DOHH2 (cell line): Measurements from ENCODE around the gene ASH1L.
"Not testable (repeated sequence)": the region's sequence is repeated elsewhere in the genome, so short reads cannot be mapped to it uniquely, and the experiment has no call there.

Experiments
- H3F3A ChIP-seq: fragments of 200-600 bp; sonication (generic), shearing (Covaris generic); 2 replicates; pipeline ENCODE4 v1.6.0; 2016; ENCODE audit warnings: antibody characterized with exemption, mild to moderate bottlenecking; ENCODE audit not compliant: control insufficient read depth, insufficient read depth
- H3K27ac ChIP-seq: fragments of 200-600 bp; sonication (generic); 2 replicates; pipeline ENCODE4 v1.5.1; 2014; ENCODE audit warnings: low read depth, mild to moderate bottlenecking, low read length, moderate library complexity
- H3K27me3 ChIP-seq: fragments of 200-600 bp; sonication (generic); 2 replicates; pipeline ENCODE4 v1.6.1; 2014; ENCODE audit warnings: mild to moderate bottlenecking, low read length, mixed read lengths; ENCODE audit not compliant: control insufficient read depth
- H3K36me3 ChIP-seq: fragments of 200-600 bp; sonication (generic); 2 replicates; pipeline ENCODE4 v1.6.1; 2014; ENCODE audit warnings: mild to moderate bottlenecking, low read length, moderate library complexity, mixed read lengths; ENCODE audit not compliant: control insufficient read depth
- H3K4me1 ChIP-seq: fragments of 200-600 bp; sonication (generic); 2 replicates; pipeline ENCODE4 v1.6.1; 2014; ENCODE audit warnings: mild to moderate bottlenecking, low read length, mixed read lengths; ENCODE audit not compliant: control insufficient read depth
- H3K4me2 ChIP-seq: fragments of 200-600 bp; sonication (generic); 2 replicates; pipeline ENCODE4 v1.6.0; 2014; ENCODE audit warnings: mild to moderate bottlenecking, low read length, moderate library complexity
- H3K4me3 ChIP-seq: fragments of 200-600 bp; sonication (generic); 2 replicates; pipeline ENCODE4 v1.5.1; 2014; ENCODE audit warnings: mild to moderate bottlenecking, low read length, mixed read lengths
- H3K79me2 ChIP-seq: fragments of 200-600 bp; sonication (generic); 2 replicates; pipeline ENCODE4 v1.6.1; 2014; ENCODE audit warnings: mild to moderate bottlenecking, low read length, mixed read lengths; ENCODE audit not compliant: control insufficient read depth
- H3K9me2 ChIP-seq: fragments of 200-600 bp; sonication (generic); replicated peaks from 2 replicates; pipeline ENCODE4 v1.6.1; 2014; ENCODE audit warnings: mild to moderate bottlenecking, low read length, mixed read lengths; ENCODE audit not compliant: control insufficient read depth
- H3K9me3 ChIP-seq: fragments of 200-600 bp; sonication (generic); 2 replicates; pipeline ENCODE4 v1.6.1; 2014; ENCODE audit warnings: antibody characterized with exemption, low read length, mixed read lengths; ENCODE audit not compliant: control insufficient read depth, insufficient read depth
- H4K20me1 ChIP-seq: fragments of 200-600 bp; sonication (generic); 2 replicates; pipeline ENCODE4 v1.6.0; 2014; ENCODE audit warnings: low read depth, mild to moderate bottlenecking, antibody characterized with exemption, low read length, moderate library complexity; ENCODE audit not compliant: control insufficient read depth, insufficient read depth
- CTCF ChIP-seq: fragments of 200-600 bp; sonication (generic); IDR thresholded peaks from one replicate; pipeline ENCODE4 v1.5.1; 2014; ENCODE audit warnings: antibody characterized with exemption, mild to moderate bottlenecking, low read depth, low read length; ENCODE audit not compliant: poor library complexity, severe bottlenecking
- EZH2phosphoT487 ChIP-seq: fragments of 200-600 bp; sonication (generic); IDR thresholded peaks from 2 replicates; pipeline ENCODE4 v1.6.1; 2017; ENCODE audit warnings: borderline replicate concordance, mild to moderate bottlenecking, antibody characterized with exemption, low read length, moderate library complexity, mixed read lengths

ASH1L gene

GRCh38 chr1:155334962-155335361, 227.6 kb downstream of the ASH1L start:
- Histone ChIP-seq H4K20me1 (no peaks in the 10 kb centered on the region), H3K9me2 (no peaks in the 10 kb centered on the region), H3K4me2 (no peak overlapping the region), H3K27me3 (no peaks in the 10 kb centered on the region), H3K9me3 (no peaks in the 10 kb centered on the region), H3K27ac (no peak overlapping the region), H3K36me3 (peaks cover 65% of the 10 kb centered on the region), H3K4me1 (peaks cover 7% of the 10 kb centered on the region; the same call in 1 of the 2 replicates), H3F3A (peaks cover 9% of the 10 kb centered on the region), H3K79me2 (no peaks in the 10 kb centered on the region), H3K4me3 (no peak overlapping the region)
- no peak for TF ChIP-seq CTCF
- TF ChIP-seq EZH2phosphoT487 = no peak

- Histone ChIP-seq H3K4me2 (no peak overlapping the region), H3K79me2 (peaks cover 3% of the 10 kb centered on the region), H3K9me2 (no peaks in the 10 kb centered on the region), H3K4me1 (peaks cover 20% of the 10 kb centered on the region), H3K9me3 (no peaks in the 10 kb centered on the region), H4K20me1 (no peaks in the 10 kb centered on the region), H3K4me3 (no peak overlapping the region), H3K27me3 (no peaks in the 10 kb centered on the region), H3K36me3 (peaks cover 41% of the 10 kb centered on the region), H3F3A (0 out of 2 replicates have a peak, but pooled peaks cover 4% of the 10 kb centered on the region), H3K27ac (no peak overlapping the region)
- no peak for TF ChIP-seq CTCF
- no peak for TF ChIP-seq EZH2phosphoT487
Observed at GRCh38 chr1:155329980-155330598, 232.5 kb downstream of the ASH1L start.

GRCh38 chr1:155328856-155329255, 233.7 kb downstream of the ASH1L start:
- peaks cover 10% of the 10 kb centered on the region for H3K79me2 ChIP-seq
- not testable (repeated sequence) for H3K9me2 ChIP-seq, H3F3A ChIP-seq, H4K20me1 ChIP-seq, H3K27me3 ChIP-seq, H3K9me3 ChIP-seq, H3K4me2 ChIP-seq, H3K27ac ChIP-seq, H3K4me3 ChIP-seq
- H3K4me1 ChIP-seq = peaks cover 24% of the 10 kb centered on the region
- H3K36me3 ChIP-seq = peaks cover 36% of the 10 kb centered on the region

GRCh38 chr1:155327981-155328380, 234.6 kb downstream of the ASH1L start:
- Histone ChIP-seq H3K27ac (no peak overlapping the region), H3K4me3 (no peak overlapping the region), H3K9me2 (no peaks in the 10 kb centered on the region), H3K4me1 (peaks cover 24% of the 10 kb centered on the region), H3K79me2 (peaks cover 10% of the 10 kb centered on the region), H3K4me2 (no peak overlapping the region), H3K27me3 (no peaks in the 10 kb centered on the region), H3F3A (0 out of 2 replicates have a peak, but pooled peaks cover 4% of the 10 kb centered on the region), H4K20me1 (no peaks in the 10 kb centered on the region), H3K9me3 (no peaks in the 10 kb centered on the region), H3K36me3 (peaks cover 36% of the 10 kb centered on the region)
- TF ChIP-seq EZH2phosphoT487 (no peak), CTCF (no peak)
